ENCODE results near the gene PHETA2. TPM values are rescaled to one million over a fixed set of nuclear protein-coding genes. Genes with fewer than 3 reads are reported as not detected.

The PHETA2 gene
- total and polyA plus RNA-seq, 2 donors (not counting 3 experiments of a cell fraction or from before 2014, with no cell fraction given) = 25.4 to 29.9 TPM

- H3K27me3 ChIP-seq (ENCODE audit: control insufficient read depth in 2 of 2, insufficient read depth in 2 of 2, low read length in 2 of 2) = no peaks in the 10 kb centered on the region
- H3K9me1 ChIP-seq (replicated peaks; ENCODE audit: control insufficient read depth, extremely low read depth, insufficient read depth, low read length) = no peaks in the 10 kb centered on the region
- TF ChIP-seq POLR2AphosphoS5 (IDR thresholded peaks at IDR 0.05; ENCODE audit: insufficient read depth, low read depth, low read length) (no peak), GATA2 (IDR thresholded peaks at IDR 0.05; ENCODE audit: insufficient read depth, insufficient read length, low read depth, low read length) (no peak), POLR2A (IDR thresholded peaks at IDR 0.05; ENCODE audit: low read depth, low read length) (no peak), MYC (IDR thresholded peaks at IDR 0.05; ENCODE audit: low read depth, low read length) (no peak), JUN (IDR thresholded peaks at IDR 0.05; ENCODE audit: borderline replicate concordance, insufficient read depth, insufficient read length, low read depth) (no peak), EZH2 (IDR thresholded peaks at IDR 0.05; ENCODE audit: borderline replicate concordance, low read depth, low read length, severe bottlenecking) (no peak), CTCF (IDR thresholded peaks at IDR 0.05; ENCODE audit: extremely low read depth in 1 of 2, insufficient read depth in 1 of 2, low read depth in 1 of 2, low read length in 2 of 2) (no peak), MAX (IDR thresholded peaks at IDR 0.05; ENCODE audit: insufficient read depth, insufficient read length) (no peak)
- H2AFZ ChIP-seq (ENCODE audit: low read depth, low read length) = no peak overlapping the region
- H3K79me2 ChIP-seq (ENCODE audit: control insufficient read depth, insufficient read depth, low read length) = peaks cover 2% of the 10 kb centered on the region
- FAIRE-seq (no peak), DNase-seq (ENCODE audit: low read depth, low spot score) (no peak)
- intact Hi-C loops (cut with micrococcal nuclease) (no loop called here), dilution Hi-C loops (cut with MboI; ENCODE audit: extremely low pct_ligation_motif_present, low sequenced_read_pairs) (no loop called here)
- peaks cover 11% of the 10 kb centered on the region for H3K4me1 ChIP-seq (ENCODE audit: control insufficient read depth, extremely low read depth, insufficient read depth, low read length)
- no peaks in the 10 kb centered on the region for H4K20me1 ChIP-seq (replicated peaks; ENCODE audit: control insufficient read depth, extremely low read depth, insufficient read depth, low read length)
- CTCF ChIA-PET = no interaction called here
- no peak overlapping the region for H3K4me2 ChIP-seq (ENCODE audit: insufficient read depth, low read length)
- BruUV-seq (replicated peaks) = no TSS peak
- POLR2A ChIA-PET = no interaction called here
- no peaks in the 10 kb centered on the region for H3K36me3 ChIP-seq (ENCODE audit: control insufficient read depth in 2 of 2, extremely low read depth in 1 of 2, insufficient read depth in 2 of 2, low read length in 2 of 2)
- H3K4me3 ChIP-seq (replicated peaks in 1 of 3; ENCODE audit: insufficient read depth in 1 of 3, low read depth in 1 of 3, low read length in 3 of 3) = no peak overlapping the region
- no peak overlapping the region for H3K27ac ChIP-seq (ENCODE audit: insufficient read depth, low read depth, low read length)
- no peak overlapping the region for H3K9ac ChIP-seq (replicated peaks; ENCODE audit: extremely low read depth, insufficient read depth, low read length)
- no peaks in the 10 kb centered on the region for H3K9me3 ChIP-seq (replicated peaks; ENCODE audit: control insufficient read depth, insufficient read depth, low read length)
Measured at GRCh38 chr22:42066126-42066761, 7.8 kb upstream of the PHETA2 start.

Data from endothelial cell of umbilical vein (primary cell).